ENCODE data around the gene CTNNA3. TPM values are rescaled to one million over a fixed set of nuclear protein-coding genes. Genes with fewer than 3 reads are reported as not detected.

CTNNA3 gene
- total RNA-seq, 1 experiment from 2014 or later = not detected

DNA sequence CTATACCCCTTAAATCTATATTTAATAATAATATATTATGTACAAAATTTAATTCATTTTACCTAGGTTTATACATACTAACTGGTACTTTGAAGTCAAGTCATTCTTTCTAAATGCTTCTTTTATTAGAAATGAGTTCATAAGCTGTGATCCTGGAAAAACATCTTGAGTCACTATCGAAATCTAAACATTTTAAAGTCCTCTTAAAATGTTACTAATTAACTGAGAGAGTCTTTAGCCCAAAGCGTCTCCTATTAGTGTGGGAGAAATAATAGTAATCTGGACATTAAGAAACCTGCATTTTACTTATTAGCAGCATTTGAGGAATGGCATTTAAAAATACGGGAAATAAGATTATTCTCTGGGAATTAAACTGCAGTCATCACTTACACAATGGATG, 142.7 kb downstream of the CTNNA3 start:
- TF ChIP-seq, protein P1, sequence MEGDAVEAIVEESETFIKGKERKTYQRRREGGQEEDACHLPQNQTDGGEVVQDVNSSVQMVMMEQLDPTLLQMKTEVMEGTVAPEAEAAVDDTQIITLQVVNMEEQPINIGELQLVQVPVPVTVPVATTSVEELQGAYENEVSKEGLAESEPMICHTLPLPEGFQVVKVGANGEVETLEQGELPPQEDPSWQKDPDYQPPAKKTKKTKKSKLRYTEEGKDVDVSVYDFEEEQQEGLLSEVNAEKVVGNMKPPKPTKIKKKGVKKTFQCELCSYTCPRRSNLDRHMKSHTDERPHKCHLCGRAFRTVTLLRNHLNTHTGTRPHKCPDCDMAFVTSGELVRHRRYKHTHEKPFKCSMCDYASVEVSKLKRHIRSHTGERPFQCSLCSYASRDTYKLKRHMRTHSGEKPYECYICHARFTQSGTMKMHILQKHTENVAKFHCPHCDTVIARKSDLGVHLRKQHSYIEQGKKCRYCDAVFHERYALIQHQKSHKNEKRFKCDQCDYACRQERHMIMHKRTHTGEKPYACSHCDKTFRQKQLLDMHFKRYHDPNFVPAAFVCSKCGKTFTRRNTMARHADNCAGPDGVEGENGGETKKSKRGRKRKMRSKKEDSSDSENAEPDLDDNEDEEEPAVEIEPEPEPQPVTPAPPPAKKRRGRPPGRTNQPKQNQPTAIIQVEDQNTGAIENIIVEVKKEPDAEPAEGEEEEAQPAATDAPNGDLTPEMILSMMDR (IDR thresholded peaks at IDR 0.05; ENCODE audit: unreplicated experiment) = no peak
- H3K9me3 Mint-ChIP-seq (ENCODE audit: low read depth, unreplicated experiment) = no peaks in the 10 kb centered on the region
- intact Hi-C loops (cut with micrococcal nuclease; ENCODE audit: unreplicated experiment) = no loop called here
- no peak overlapping the region for H3K4me3 Mint-ChIP-seq (ENCODE audit: low read depth, unreplicated experiment)
- BruUV-seq (replicated peaks) = no TSS peak
- no peak for DNase-seq
- H3K4me1 Mint-ChIP-seq (ENCODE audit: low read depth, unreplicated experiment) = no peaks in the 10 kb centered on the region
- H3K27ac Mint-ChIP-seq (ENCODE audit: unreplicated experiment) = no peak overlapping the region
- CTCF ChIA-PET = no interaction called here
- no peaks in the 10 kb centered on the region for H3K36me3 Mint-ChIP-seq (ENCODE audit: insufficient read depth, unreplicated experiment)
- H3K27me3 Mint-ChIP-seq (ENCODE audit: unreplicated experiment) = no peaks in the 10 kb centered on the region

DNA sequence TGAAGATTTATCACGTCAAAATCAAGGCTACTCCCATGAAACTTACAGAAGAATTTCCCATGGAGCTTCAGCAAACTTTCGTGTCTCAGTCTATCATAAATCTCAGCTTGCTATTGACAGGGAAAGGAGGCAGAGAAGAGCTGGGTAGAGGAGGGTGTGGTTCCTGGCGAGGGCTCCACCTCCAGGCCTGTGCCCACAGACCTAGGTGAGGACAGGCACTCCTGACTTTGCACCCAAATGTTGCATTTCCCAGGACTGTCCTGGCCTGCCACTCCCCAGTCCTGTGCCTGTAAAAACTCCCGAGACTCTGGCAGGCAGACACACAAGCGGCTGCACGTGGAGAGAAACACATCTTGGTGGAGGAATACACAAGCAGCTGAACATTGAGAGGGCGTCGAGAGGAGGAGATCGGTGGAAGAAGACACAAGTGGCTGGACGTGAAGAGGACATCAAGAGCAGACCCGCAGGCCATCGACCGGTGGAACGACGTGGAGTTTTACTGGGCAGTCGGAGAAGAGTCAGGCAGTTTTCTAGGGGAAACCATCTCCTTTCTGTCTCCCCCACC, 145.1 kb downstream of the CTNNA3 start:
- intact Hi-C loops (cut with micrococcal nuclease; ENCODE audit: unreplicated experiment) = no loop called here
- no peaks in the 10 kb centered on the region for H3K27me3 Mint-ChIP-seq (ENCODE audit: unreplicated experiment)
- H3K36me3 Mint-ChIP-seq (ENCODE audit: insufficient read depth, unreplicated experiment) = no peaks in the 10 kb centered on the region
- TF ChIP-seq, protein P1 (IDR thresholded peaks at IDR 0.05; ENCODE audit: unreplicated experiment) = no peak
- H3K4me3 Mint-ChIP-seq (ENCODE audit: low read depth, unreplicated experiment) = no peak overlapping the region
- DNase-seq = no peak
- BruUV-seq (replicated peaks) = no TSS peak
- no peaks in the 10 kb centered on the region for H3K4me1 Mint-ChIP-seq (ENCODE audit: low read depth, unreplicated experiment)
- no peaks in the 10 kb centered on the region for H3K9me3 Mint-ChIP-seq (ENCODE audit: low read depth, unreplicated experiment)
- CTCF ChIA-PET = no interaction called here
- no peak overlapping the region for H3K27ac Mint-ChIP-seq (ENCODE audit: unreplicated experiment)

DNA sequence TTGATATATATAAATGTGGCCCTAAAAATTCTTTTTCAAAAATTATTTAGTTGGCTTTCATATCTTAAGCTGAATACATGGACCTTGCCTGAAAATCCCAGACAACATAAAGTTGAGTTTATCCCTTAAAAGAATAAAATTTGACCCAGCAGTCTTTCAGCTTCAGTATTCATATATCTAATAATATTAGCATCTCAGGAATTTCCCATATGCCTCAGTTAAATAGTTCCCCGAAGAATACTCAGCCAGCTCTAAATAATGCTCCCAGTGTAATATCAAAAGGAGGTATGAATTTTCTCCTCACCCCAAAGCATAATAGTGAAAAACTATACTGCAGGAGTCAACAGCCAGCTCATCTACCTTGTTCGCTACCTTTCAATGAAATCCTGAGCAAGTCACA, 145.9 kb downstream of the CTNNA3 start:
- H3K4me3 Mint-ChIP-seq (ENCODE audit: low read depth, unreplicated experiment) = no peak overlapping the region
- H3K36me3 Mint-ChIP-seq (ENCODE audit: insufficient read depth, unreplicated experiment) = no peaks in the 10 kb centered on the region
- CTCF ChIA-PET = no interaction called here
- TF ChIP-seq, protein P1 (IDR thresholded peaks at IDR 0.05; ENCODE audit: unreplicated experiment) = no peak
- intact Hi-C loops (cut with micrococcal nuclease; ENCODE audit: unreplicated experiment) = no loop called here
- no peaks in the 10 kb centered on the region for H3K4me1 Mint-ChIP-seq (ENCODE audit: low read depth, unreplicated experiment)
- no peak overlapping the region for H3K27ac Mint-ChIP-seq (ENCODE audit: unreplicated experiment)
- no TSS peak for BruUV-seq (replicated peaks)
- DNase-seq = no peak
- no peaks in the 10 kb centered on the region for H3K9me3 Mint-ChIP-seq (ENCODE audit: low read depth, unreplicated experiment)
- H3K27me3 Mint-ChIP-seq (ENCODE audit: unreplicated experiment) = no peaks in the 10 kb centered on the region

DNA sequence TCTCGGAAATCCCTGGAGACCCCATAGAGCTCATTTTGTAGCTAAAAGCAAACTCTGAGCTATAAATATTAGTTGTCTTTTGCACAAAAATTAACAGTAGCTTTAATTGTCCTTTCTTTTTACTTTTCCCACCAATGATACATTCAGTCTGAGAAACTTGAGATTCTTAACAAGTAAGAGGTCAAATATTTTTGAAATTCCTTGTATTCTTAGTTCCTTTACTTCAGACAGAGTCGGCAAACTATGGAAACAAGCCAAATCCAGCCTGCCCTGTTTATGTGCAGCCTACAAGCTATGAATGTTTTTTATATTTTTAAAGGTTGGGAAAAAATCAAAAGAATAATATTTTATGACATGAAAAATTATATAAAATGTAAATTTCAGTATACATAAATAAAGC, 146.6 kb downstream of the CTNNA3 start:
- no TSS peak for BruUV-seq (replicated peaks)
- Mint-ChIP-seq H3K4me1 (ENCODE audit: low read depth, unreplicated experiment) (no peaks in the 10 kb centered on the region), H3K27me3 (ENCODE audit: unreplicated experiment) (no peaks in the 10 kb centered on the region), H3K36me3 (ENCODE audit: insufficient read depth, unreplicated experiment) (no peaks in the 10 kb centered on the region), H3K9me3 (ENCODE audit: low read depth, unreplicated experiment) (no peaks in the 10 kb centered on the region), H3K4me3 (ENCODE audit: low read depth, unreplicated experiment) (no peak overlapping the region), H3K27ac (ENCODE audit: unreplicated experiment) (no peak overlapping the region)
- TF ChIP-seq, protein P1 (IDR thresholded peaks at IDR 0.05; ENCODE audit: unreplicated experiment) = no peak
- CTCF ChIA-PET = no interaction called here
- intact Hi-C loops (cut with micrococcal nuclease; ENCODE audit: unreplicated experiment) = loop anchor here (10.0 kb wide), 1 partner anchor 225 kb away; no protein-coding TSS in a partner anchor
- no peak for DNase-seq
